Measurements from ENCODE around the gene TMEM170A.

TMEM170A gene

GRCh38 chr16:75398333-75398732 lies 66.2 kb downstream of the TMEM170A start:
- no peak for FAIRE-seq

GRCh38 chr16:75394941-75395340 lies 69.5 kb downstream of the TMEM170A start:
- FAIRE-seq, result no peak

All from TTC549 (cell line).